Karpas-422 (cell line): ENCODE measurements around the gene SLC25A21. TPM values are rescaled to one million over a fixed set of nuclear protein-coding genes. Genes with fewer than 3 reads are reported as not detected.
"Not testable (repeated sequence)": the region's sequence is repeated elsewhere in the genome, so short reads cannot be mapped to it uniquely, and the experiment has no call there.

Experiments used
- DNase-seq: peaks from one replicate; pipeline ENCODE4 v3.0.0-alpha.2; 2015
- H2AFZ ChIP-seq: fragments of 200-600 bp; sonication (generic); 2 replicates; pipeline ENCODE4 v1.6.1; 2014; ENCODE audit warnings: antibody characterized with exemption, low read length, mixed read lengths
- H3K27ac ChIP-seq: fragments of 200-600 bp; sonication (generic); 2 replicates; pipeline ENCODE4 v1.5.1; 2014; ENCODE audit warnings: mild to moderate bottlenecking, low read length, moderate library complexity
- H3K27me3 ChIP-seq: fragments of 200-600 bp; sonication (generic); 2 replicates; pipeline ENCODE4 v1.6.1; 2014; ENCODE audit warnings: low read length, mixed read lengths
- H3K36me3 ChIP-seq: fragments of 200-600 bp; sonication (generic); 2 replicates; pipeline ENCODE4 v1.6.1; 2014; ENCODE audit warnings: low read length, mixed read lengths; ENCODE audit not compliant: insufficient read depth
- H3K4me1 ChIP-seq: fragments of 200-600 bp; sonication (generic); 2 replicates; pipeline ENCODE4 v1.6.1; 2014; ENCODE audit warnings: mild to moderate bottlenecking, low read length, mixed read lengths
- H3K4me2 ChIP-seq: fragments of 200-600 bp; sonication (generic); 2 replicates; pipeline ENCODE4 v1.6.1; 2014; ENCODE audit warnings: low read length, low read depth, mild to moderate bottlenecking; ENCODE audit not compliant: poor library complexity, severe bottlenecking
- H3K4me3 ChIP-seq: fragments of 200-600 bp; sonication (generic); 2 replicates; pipeline ENCODE4 v1.5.1; 2014; ENCODE audit warnings: mild to moderate bottlenecking, antibody characterized with exemption, low read length, mixed read lengths
- H3K79me2 ChIP-seq: fragments of 200-600 bp; sonication (generic); 2 replicates; pipeline ENCODE4 v1.6.1; 2014; ENCODE audit warnings: mild to moderate bottlenecking, low read length, mixed read lengths
- H3K9ac ChIP-seq: fragments of 200-600 bp; sonication (generic); 2 replicates; pipeline ENCODE4 v1.6.0; 2014; ENCODE audit warnings: low read length
- H3K9me2 ChIP-seq: fragments of 200-600 bp; sonication (generic), shearing (Covaris generic); replicated peaks from 2 replicates; pipeline ENCODE4 v1.6.0; 2014; ENCODE audit warnings: mild to moderate bottlenecking, low read length, moderate library complexity; ENCODE audit not compliant: insufficient read depth
- H3K9me3 ChIP-seq: fragments of 300-700, 200-600 bp; sonication (generic); 2 replicates; pipeline ENCODE4 v1.6.1; 2014; ENCODE audit warnings: low read length, mixed read lengths
- H4K20me1 ChIP-seq: fragments of 200-600 bp; sonication (generic); 2 replicates; pipeline ENCODE4 v1.6.1; 2014; ENCODE audit warnings: mild to moderate bottlenecking, antibody characterized with exemption, low read length, low read depth; ENCODE audit not compliant: insufficient read depth
- total RNA-seq: library from RNA; depleted of rRNA; stranded (reverse); fragments of >200 nt; shearing (Covaris generic); gene quantifications from 2 replicates; pipeline ENCODE4 v1.2.3, GENCODE V29; 2014; ENCODE audit warnings: low replicate concordance

The SLC25A21 gene
- total RNA-seq, 1 experiment from 2014 or later, result 1.5 TPM

- Histone ChIP-seq H3K27ac (no peak overlapping the region), H3K9me2 (no peaks in the 10 kb centered on the region), H3K9ac (no peak overlapping the region), H3K4me1 (peaks cover 45% of the 10 kb centered on the region), H3K4me3 (no peak overlapping the region), H2AFZ (peak overlapping the region; percentile 74), H3K79me2 (no peaks in the 10 kb centered on the region), H3K4me2 (no peak overlapping the region), H4K20me1 (no peaks in the 10 kb centered on the region), H3K36me3 (no peaks in the 10 kb centered on the region), H3K9me3 (no peaks in the 10 kb centered on the region), H3K27me3 (no peaks in the 10 kb centered on the region)
- DNase-seq, result no peak
Measured at GRCh38 chr14:36880276-36880675, 292.1 kb downstream of the SLC25A21 start.

- Histone ChIP-seq H4K20me1 (no peaks in the 10 kb centered on the region), H3K36me3 (no peaks in the 10 kb centered on the region), H2AFZ (peak overlapping the region; percentile 74), H3K4me3 (no peak overlapping the region), H3K4me2 (peak overlapping the region; percentile 36), H3K4me1 (peaks cover 44% of the 10 kb centered on the region), H3K9ac (no peak overlapping the region), H3K9me2 (no peaks in the 10 kb centered on the region), H3K79me2 (no peaks in the 10 kb centered on the region), H3K27me3 (no peaks in the 10 kb centered on the region), H3K9me3 (no peaks in the 10 kb centered on the region), H3K27ac (no peak overlapping the region)
- no peak for DNase-seq
Measured at GRCh38 chr14:36879558-36879957, 292.8 kb downstream of the SLC25A21 start.

GRCh38 chr14:36874396-36875138 lies 297.8 kb downstream of the SLC25A21 start:
- Histone ChIP-seq H3K4me1 (peaks cover 45% of the 10 kb centered on the region), H3K27ac (no peak overlapping the region), H3K9me2 (no peaks in the 10 kb centered on the region), H3K9ac (no peak overlapping the region), H2AFZ (no peak overlapping the region), H3K4me2 (no peak overlapping the region), H3K79me2 (no peaks in the 10 kb centered on the region), H3K9me3 (no peaks in the 10 kb centered on the region), H4K20me1 (no peaks in the 10 kb centered on the region), H3K4me3 (no peak overlapping the region), H3K27me3 (no peaks in the 10 kb centered on the region), H3K36me3 (no peaks in the 10 kb centered on the region)
- no peak for DNase-seq

- H3K4me1 ChIP-seq, result peaks cover 68% of the 10 kb centered on the region
- H3K4me3 ChIP-seq, result no peak overlapping the region
- H3K79me2 ChIP-seq, result no peaks in the 10 kb centered on the region
- peak overlapping the region; percentile 45 for H2AFZ ChIP-seq
- H3K4me2 ChIP-seq, result no peak overlapping the region
- no peaks in the 10 kb centered on the region for H3K27me3 ChIP-seq
- no peaks in the 10 kb centered on the region for H3K9me2 ChIP-seq
- no peaks in the 10 kb centered on the region for H4K20me1 ChIP-seq
- no peaks in the 10 kb centered on the region for H3K36me3 ChIP-seq
- no peak overlapping the region for H3K9ac ChIP-seq
- DNase-seq, result no peak
- H3K27ac ChIP-seq, result no peak overlapping the region
- H3K9me3 ChIP-seq, result no peaks in the 10 kb centered on the region
Measured at GRCh38 chr14:36870776-36871175, 301.6 kb downstream of the SLC25A21 start.

- peak overlapping the region; percentile 54 for H3K4me2 ChIP-seq
- H3K9ac ChIP-seq, result no peak overlapping the region
- H3K4me3 ChIP-seq, result no peak overlapping the region
- H4K20me1 ChIP-seq, result no peaks in the 10 kb centered on the region
- H3K9me3 ChIP-seq, result no peaks in the 10 kb centered on the region
- H3K79me2 ChIP-seq, result no peaks in the 10 kb centered on the region
- H3K9me2 ChIP-seq, result no peaks in the 10 kb centered on the region
- H3K36me3 ChIP-seq, result no peaks in the 10 kb centered on the region
- H3K27ac ChIP-seq, result peak overlapping the region; percentile 74; the same call in 1 of the 2 replicates
- peak overlapping the region; percentile 22; the same call in 1 of the 2 replicates for H2AFZ ChIP-seq
- no peak for DNase-seq
- H3K4me1 ChIP-seq, result peaks cover 75% of the 10 kb centered on the region
- H3K27me3 ChIP-seq, result no peaks in the 10 kb centered on the region
Measured at GRCh38 chr14:36869125-36869524, 303.3 kb downstream of the SLC25A21 start.

GRCh38 chr14:36866867-36867266 lies 305.5 kb downstream of the SLC25A21 start:
- Histone ChIP-seq H3K4me2 (peak overlapping the region; percentile 54), H3K79me2 (no peaks in the 10 kb centered on the region), H4K20me1 (no peaks in the 10 kb centered on the region), H3K9ac (peak overlapping the region; percentile 26), H3K9me2 (no peaks in the 10 kb centered on the region), H2AFZ (peak overlapping the region; percentile 29), H3K9me3 (no peaks in the 10 kb centered on the region), H3K4me1 (peaks cover 82% of the 10 kb centered on the region), H3K36me3 (no peaks in the 10 kb centered on the region), H3K27me3 (no peaks in the 10 kb centered on the region), H3K4me3 (peak overlapping the region; percentile 8; the same call in 1 of the 2 replicates), H3K27ac (peak overlapping the region; percentile 74)
- DNase-seq, result peak; percentile 88

GRCh38 chr14:36863271-36863670 lies 309.1 kb downstream of the SLC25A21 start:
- Histone ChIP-seq H2AFZ (peak overlapping the region; percentile 48; the same call in 1 of the 2 replicates), H3K27ac (no peak overlapping the region), H3K27me3 (no peaks in the 10 kb centered on the region), H3K9me2 (no peaks in the 10 kb centered on the region), H3K9me3 (no peaks in the 10 kb centered on the region), H4K20me1 (no peaks in the 10 kb centered on the region), H3K4me1 (peaks cover 59% of the 10 kb centered on the region), H3K4me2 (peak overlapping the region; percentile 32), H3K36me3 (no peaks in the 10 kb centered on the region), H3K79me2 (no peaks in the 10 kb centered on the region), H3K4me3 (no peak overlapping the region), H3K9ac (no peak overlapping the region)
- DNase-seq, result no peak

- not testable (repeated sequence) for H3K79me2 ChIP-seq, H3K4me2 ChIP-seq, H3K9ac ChIP-seq, H3K27ac ChIP-seq, H3K9me3 ChIP-seq, H2AFZ ChIP-seq, H3K9me2 ChIP-seq, H3K27me3 ChIP-seq, H3K36me3 ChIP-seq, H4K20me1 ChIP-seq, H3K4me3 ChIP-seq, DNase-seq
- H3K4me1 ChIP-seq, result peaks cover 59% of the 10 kb centered on the region
Measured at GRCh38 chr14:36862237-36862636, 310.2 kb downstream of the SLC25A21 start.
